ENCODE data around the gene CDC42EP4. TPM values are rescaled to one million over a fixed set of nuclear protein-coding genes. Genes with fewer than 3 reads are reported as not detected.

Gene CDC42EP4
- total and polyA plus RNA-seq, 2 donors from 2014 or later, result 26.2 to 76.9 TPM

GRCh38 chr17:73343168-73343634 is 31.4 kb upstream of the CDC42EP4 start:
- DNase-seq (peak; percentile 90 to 99 (median 94)), FAIRE-seq (no peak)
- Histone ChIP-seq H3K27me3 (ENCODE audit: control insufficient read depth, insufficient read depth, low read length) (no peaks in the 10 kb centered on the region), H3K4me1 (ENCODE audit: control insufficient read depth in 2 of 3, insufficient read depth in 2 of 3, low read depth in 1 of 3, low read length in 3 of 3) (peaks cover 0 to 10% (median 2%) of the 10 kb centered on the region in 3 donors), H3K9me3 (ENCODE audit: control insufficient read depth in 2 of 3, insufficient read depth in 1 of 3, low read length in 3 of 3) (no peaks in the 10 kb centered on the region), H3K36me3 (ENCODE audit: control insufficient read depth in 2 of 3, insufficient read depth in 3 of 3, low read length in 3 of 3) (no peaks in the 10 kb centered on the region), H3K27ac (ENCODE audit: low read depth in 2 of 2, low read length in 2 of 2) (no peak overlapping the region), H3K4me3 (ENCODE audit: low read length in 3 of 3) (no peak overlapping the region), H3K9ac (ENCODE audit: low read length in 3 of 3) (no peak overlapping the region)
- no peak for TF ChIP-seq CTCF (IDR thresholded peaks at IDR 0.05; ENCODE audit: borderline replicate concordance, extremely low read depth, insufficient read depth)
- intact Hi-C loops (cut with DNase I), result no loop called here

GRCh38 chr17:73342541-73343167 is 30.9 kb upstream of the CDC42EP4 start:
- Histone ChIP-seq H3K27me3 (ENCODE audit: control insufficient read depth, insufficient read depth, low read length) (no peaks in the 10 kb centered on the region), H3K36me3 (ENCODE audit: control insufficient read depth in 2 of 3, insufficient read depth in 3 of 3, low read length in 3 of 3) (no peaks in the 10 kb centered on the region), H3K4me3 (ENCODE audit: low read length in 3 of 3) (no peak overlapping the region), H3K9me3 (ENCODE audit: control insufficient read depth in 2 of 3, insufficient read depth in 1 of 3, low read length in 3 of 3) (no peaks in the 10 kb centered on the region), H3K4me1 (ENCODE audit: control insufficient read depth in 2 of 3, insufficient read depth in 2 of 3, low read depth in 1 of 3, low read length in 3 of 3) (peaks cover 0 to 10% (median 2%) of the 10 kb centered on the region in 3 donors), H3K27ac (ENCODE audit: low read depth in 2 of 2, low read length in 2 of 2) (peak overlapping the region in 1 of 2 donors; percentile 28), H3K9ac (ENCODE audit: low read length in 3 of 3) (no peak overlapping the region)
- TF ChIP-seq CTCF (IDR thresholded peaks at IDR 0.05; ENCODE audit: borderline replicate concordance, extremely low read depth, insufficient read depth), result no peak
- FAIRE-seq (no peak), DNase-seq (peak in 3 of 5 donors; percentile 43 to 78 (median 52))
- intact Hi-C loops (cut with DNase I), result no loop called here

- intact Hi-C loops (cut with DNase I), result no loop called here
Observed at GRCh38 chr17:73342050-73342522, 30.3 kb upstream of the CDC42EP4 start.

More at GRCh38 chr17:73342050-73342522, 30.3 kb upstream of the CDC42EP4 start:
- Histone ChIP-seq H3K9me3 (ENCODE audit: control insufficient read depth in 2 of 3, insufficient read depth in 1 of 3, low read length in 3 of 3) (no peaks in the 10 kb centered on the region), H3K9ac (ENCODE audit: low read length in 3 of 3) (no peak overlapping the region), H3K27ac (ENCODE audit: low read depth in 2 of 2, low read length in 2 of 2) (peak overlapping the region in 1 of 2 donors; percentile 28), H3K4me1 (ENCODE audit: control insufficient read depth in 2 of 3, insufficient read depth in 2 of 3, low read depth in 1 of 3, low read length in 3 of 3) (peaks cover 0 to 10% (median 2%) of the 10 kb centered on the region in 3 donors), H3K27me3 (ENCODE audit: control insufficient read depth, insufficient read depth, low read length) (no peaks in the 10 kb centered on the region), H3K4me3 (ENCODE audit: low read length in 3 of 3) (no peak overlapping the region), H3K36me3 (ENCODE audit: control insufficient read depth in 2 of 3, insufficient read depth in 3 of 3, low read length in 3 of 3) (no peaks in the 10 kb centered on the region)
- FAIRE-seq, result no peak
- no peak for TF ChIP-seq CTCF (IDR thresholded peaks at IDR 0.05; ENCODE audit: borderline replicate concordance, extremely low read depth, insufficient read depth)
- DNase-seq, result peak; percentile 94 to 97 (median 96)
